PC-9 (cell line): ENCODE measurements around the gene KCNK17. TPM values are rescaled to one million over a fixed set of nuclear protein-coding genes. Genes with fewer than 3 reads are reported as not detected.

Experiments
- BruUV-seq: library from RNA; stranded (reverse); fragments of 400-500 nt; replicated peaks from 2 replicates; lab custom pipeline; 2021; lab: Mats Ljungman, UMichigan
- CTCF ChIA-PET: fragments of 300-600 bp; sonication (Branson Sonifier 250); formaldehyde crosslinking; loops from one replicate; lab custom pipeline; 2022; ENCODE audit warnings: antibody characterized with exemption; lab: Charles Lee
- POLR2A ChIA-PET: fragments of 300-600 bp; sonication (Branson Sonifier 250); formaldehyde crosslinking; loops from one replicate; lab custom pipeline; 2022; ENCODE audit warnings: antibody characterized with exemption; ENCODE audit not compliant: unreplicated experiment; lab: Charles Lee
- DNase-seq, 2 experiments: peaks; one replicate each; pipeline versions ENCODE4 v3.0.0 to v3.0.0-alpha.2; 2015 to 2022; ENCODE audit warnings: mixed read lengths in 1 of 2
- H2AFZ ChIP-seq: fragments of 200-600 bp; sonication (generic); 2 replicates; pipeline ENCODE4 v1.8.1; 2017; ENCODE audit warnings: antibody characterized with exemption
- H3F3A ChIP-seq: fragments of 200-600 bp; sonication (generic); 2 replicates; pipeline ENCODE4 v1.8.1; 2017; ENCODE audit warnings: antibody characterized with exemption, mild to moderate bottlenecking, low read depth; ENCODE audit not compliant: insufficient read depth
- H3K27ac ChIP-seq: fragments of 200-600 bp; sonication (generic); 2 replicates; pipeline ENCODE4 v1.6.1; 2016; ENCODE audit warnings: mixed run types
- H3K27me3 ChIP-seq: fragments of 200-600 bp; sonication (generic); 2 replicates; pipeline ENCODE4 v1.6.1; 2016; ENCODE audit warnings: low read depth, mixed run types; ENCODE audit not compliant: insufficient read depth
- H3K36me3 ChIP-seq: fragments of 200-600 bp; sonication (generic); 2 replicates; pipeline ENCODE4 v1.6.1; 2016; ENCODE audit warnings: low read depth, mixed run types
- H3K4me1 ChIP-seq: fragments of 200-600 bp; sonication (generic); replicated peaks from 2 replicates; pipeline ENCODE4 v1.6.1; 2016; ENCODE audit warnings: mixed run types; ENCODE audit not compliant: insufficient read depth
- H3K4me2 ChIP-seq: fragments of 200-600 bp; sonication (generic); 2 replicates; pipeline ENCODE4 v1.6.1; 2017; ENCODE audit warnings: mixed run types
- H3K4me3 ChIP-seq: fragments of 200-600 bp; sonication (generic); 2 replicates; pipeline ENCODE4 v1.6.1; 2016; ENCODE audit warnings: mixed run types
- H3K79me2 ChIP-seq: fragments of 200-600 bp; sonication (generic); 2 replicates; pipeline ENCODE4 v1.6.1; 2017; ENCODE audit warnings: low read depth, mixed run types
- H3K9me2 ChIP-seq: fragments of 200-600 bp; sonication (generic); 2 replicates; pipeline ENCODE4 v1.8.1; 2017; ENCODE audit warnings: mild to moderate bottlenecking; ENCODE audit not compliant: insufficient read depth
- H3K9me3 ChIP-seq: fragments of 200-600 bp; sonication (generic); 2 replicates; pipeline ENCODE4 v1.8.1; 2016; ENCODE audit warnings: low read depth; ENCODE audit not compliant: insufficient read depth
- H4K20me1 ChIP-seq: fragments of 200-600 bp; sonication (generic); 2 replicates; pipeline ENCODE4 v1.8.1; 2017; ENCODE audit not compliant: insufficient read depth
- EZH2 ChIP-seq: fragments of 200-600 bp; sonication (generic); IDR thresholded peaks from 2 replicates; pipeline ENCODE4 v1.8.0; 2017; ENCODE audit warnings: antibody characterized with exemption, low read depth
- intact Hi-C: fragments of 100-400 bp; cut with micrococcal nuclease; formaldehyde crosslinking; loops from one replicate; pipeline ENCODE4 v1.10.0; 2022; ENCODE audit not compliant: unreplicated experiment
- total RNA-seq: library from RNA; stranded (reverse); gene quantifications from 2 replicates; pipeline ENCODE4 v1.2.3, GENCODE V29; 2021
- TF ChIP-seq, protein P1 (sequence below): fragments of 200-600 bp; sonication (generic); conservative IDR thresholded peaks from 2 replicates; pipeline ENCODE4 v1.6.1; 2017; ENCODE audit warnings: mixed run types, antibody characterized with exemption, mild to moderate bottlenecking, moderate library complexity

Gene KCNK17
- total RNA-seq, 1 experiment from 2014 or later, result not detected

DNA sequence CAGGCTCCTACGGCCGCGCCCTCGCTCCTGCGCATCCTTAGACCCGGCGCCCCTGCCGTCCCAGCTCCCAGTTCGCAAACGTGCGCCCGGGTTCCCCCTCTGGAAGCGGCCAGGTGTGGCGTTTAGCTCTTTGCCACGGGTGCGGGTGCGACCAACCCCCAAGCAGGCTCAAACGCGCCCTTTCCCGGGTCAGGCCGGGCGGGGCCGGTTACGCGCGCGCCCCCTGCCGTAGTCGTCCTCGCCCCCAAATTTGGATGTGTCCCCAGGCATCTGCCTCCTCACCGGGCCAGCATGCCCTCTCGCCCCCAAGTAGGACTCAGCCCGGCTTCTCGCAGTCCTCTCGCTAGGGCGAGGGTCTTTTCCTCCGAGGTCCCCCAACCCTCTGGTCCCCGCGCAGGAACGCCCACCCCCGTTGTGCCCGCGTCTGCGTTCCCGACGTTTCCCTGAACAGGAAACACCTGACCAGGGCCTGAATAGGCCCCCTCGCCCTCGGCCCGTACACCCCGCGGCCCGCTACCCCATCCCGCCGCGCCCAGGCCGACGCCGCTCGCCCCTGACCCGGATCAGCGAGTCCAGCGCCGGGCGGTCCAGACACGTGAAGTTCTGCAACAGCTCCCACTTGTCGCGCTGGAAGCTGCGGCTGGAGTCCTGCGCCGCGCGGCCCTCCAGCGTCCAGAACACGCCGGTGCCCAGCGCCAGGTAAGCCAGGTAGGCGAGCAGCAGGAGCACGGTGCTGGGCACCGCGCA is 520 bp downstream of the KCNK17 start:
- intact Hi-C loops, result no loop called here
- no peaks in the 10 kb centered on the region for H3K4me1 ChIP-seq
- no peak for DNase-seq
- H3K27me3 ChIP-seq, result peaks cover 57% of the 10 kb centered on the region
- H3F3A ChIP-seq, result no peaks in the 10 kb centered on the region
- no peaks in the 10 kb centered on the region for H3K36me3 ChIP-seq
- ChIA-PET POLR2A (no interaction called here), CTCF (no interaction called here)
- no peak overlapping the region for H3K27ac ChIP-seq
- H3K4me3 ChIP-seq, result no peak overlapping the region
- no peaks in the 10 kb centered on the region for H3K9me3 ChIP-seq
- no peaks in the 10 kb centered on the region for H4K20me1 ChIP-seq
- no peaks in the 10 kb centered on the region for H3K79me2 ChIP-seq
- no peak overlapping the region for H2AFZ ChIP-seq
- TF ChIP-seq, protein P1, sequence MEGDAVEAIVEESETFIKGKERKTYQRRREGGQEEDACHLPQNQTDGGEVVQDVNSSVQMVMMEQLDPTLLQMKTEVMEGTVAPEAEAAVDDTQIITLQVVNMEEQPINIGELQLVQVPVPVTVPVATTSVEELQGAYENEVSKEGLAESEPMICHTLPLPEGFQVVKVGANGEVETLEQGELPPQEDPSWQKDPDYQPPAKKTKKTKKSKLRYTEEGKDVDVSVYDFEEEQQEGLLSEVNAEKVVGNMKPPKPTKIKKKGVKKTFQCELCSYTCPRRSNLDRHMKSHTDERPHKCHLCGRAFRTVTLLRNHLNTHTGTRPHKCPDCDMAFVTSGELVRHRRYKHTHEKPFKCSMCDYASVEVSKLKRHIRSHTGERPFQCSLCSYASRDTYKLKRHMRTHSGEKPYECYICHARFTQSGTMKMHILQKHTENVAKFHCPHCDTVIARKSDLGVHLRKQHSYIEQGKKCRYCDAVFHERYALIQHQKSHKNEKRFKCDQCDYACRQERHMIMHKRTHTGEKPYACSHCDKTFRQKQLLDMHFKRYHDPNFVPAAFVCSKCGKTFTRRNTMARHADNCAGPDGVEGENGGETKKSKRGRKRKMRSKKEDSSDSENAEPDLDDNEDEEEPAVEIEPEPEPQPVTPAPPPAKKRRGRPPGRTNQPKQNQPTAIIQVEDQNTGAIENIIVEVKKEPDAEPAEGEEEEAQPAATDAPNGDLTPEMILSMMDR, result no peak
- no peak for TF ChIP-seq EZH2
- BruUV-seq, result no TSS peak
- no peak overlapping the region for H3K4me2 ChIP-seq
- H3K9me2 ChIP-seq, result no peaks in the 10 kb centered on the region

DNA sequence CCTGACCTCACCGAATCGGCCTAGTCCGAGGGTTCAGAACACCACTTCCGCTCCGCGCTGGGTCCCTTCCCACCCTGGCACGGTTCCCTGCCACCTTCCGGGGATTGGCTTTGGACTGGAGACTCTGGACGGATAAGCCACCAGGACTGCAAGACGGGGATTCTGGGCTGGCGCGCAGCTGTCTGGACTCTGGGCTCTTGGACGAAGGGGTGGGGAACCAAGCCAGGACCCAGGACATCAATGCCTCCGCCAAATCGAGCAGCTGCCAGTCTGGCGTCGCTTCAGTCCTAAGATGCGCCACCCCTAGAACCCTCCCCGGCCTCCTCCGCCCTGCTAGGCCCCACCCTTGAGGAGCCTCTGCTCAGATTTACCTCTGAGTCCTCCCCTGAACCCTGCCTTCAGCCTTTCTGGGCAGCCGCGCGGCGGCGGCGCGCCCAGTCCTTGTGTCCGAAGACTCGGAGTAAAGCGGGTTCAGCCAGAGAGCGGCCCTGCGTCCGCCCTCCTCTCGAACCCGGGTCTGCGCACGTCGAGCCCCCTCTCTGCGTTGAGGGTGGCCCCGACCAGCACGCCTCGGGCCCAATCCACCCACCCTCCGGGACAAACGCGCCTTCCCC is 1.2 kb downstream of the KCNK17 start:
- CTCF ChIA-PET, result no interaction called here

DNA sequence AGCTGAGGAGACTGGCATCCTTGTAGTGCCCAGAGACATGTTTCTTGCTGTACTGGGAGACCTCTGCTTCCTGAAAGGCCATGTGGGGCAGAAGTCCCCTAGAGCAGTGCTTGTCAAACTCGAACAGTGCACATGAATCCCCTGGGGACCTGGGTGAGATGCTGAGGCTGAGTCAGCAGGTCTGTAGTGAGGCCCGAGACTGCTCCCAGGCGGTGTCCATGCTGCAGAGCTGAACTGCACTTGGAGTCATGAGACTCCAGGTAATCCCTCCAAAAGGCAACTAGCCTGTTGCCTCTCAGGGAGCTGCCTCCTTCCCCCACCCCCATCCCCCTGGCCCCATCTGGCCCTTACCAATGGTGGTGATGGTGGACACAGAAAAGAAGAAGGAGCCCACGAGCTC is 3.7 kb downstream of the KCNK17 start:
- Histone ChIP-seq H3K4me2 (no peak overlapping the region), H3K27me3 (peaks cover 26% of the 10 kb centered on the region), H3K79me2 (no peaks in the 10 kb centered on the region), H3K27ac (no peak overlapping the region), H3K4me1 (no peaks in the 10 kb centered on the region), H3K9me3 (no peaks in the 10 kb centered on the region), H3K36me3 (no peaks in the 10 kb centered on the region), H4K20me1 (no peaks in the 10 kb centered on the region), H3F3A (no peaks in the 10 kb centered on the region), H2AFZ (no peak overlapping the region), H3K9me2 (no peaks in the 10 kb centered on the region), H3K4me3 (no peak overlapping the region)
- no TSS peak for BruUV-seq
- ChIA-PET CTCF (interaction anchor here (0.6 to 0.7 kb wide), 2 partner anchors 54 to 438 kb away, joined by 4 to 12 read pairs; no protein-coding TSS in a partner anchor), POLR2A (no interaction called here)
- DNase-seq, result no peak
- intact Hi-C loops, result loop anchor here (2.0 kb wide), 1 partner anchor 338 kb away; no protein-coding TSS in a partner anchor
- TF ChIP-seq, protein P1, result no peak
- no peak for TF ChIP-seq EZH2

More for the DNA sequence above, 1.2 kb downstream of the KCNK17 start:
- DNase-seq, result no peak
- Histone ChIP-seq H3K9me3 (no peaks in the 10 kb centered on the region), H3K4me3 (no peak overlapping the region), H2AFZ (no peak overlapping the region), H4K20me1 (no peaks in the 10 kb centered on the region), H3K27ac (no peak overlapping the region), H3K4me2 (no peak overlapping the region), H3K9me2 (no peaks in the 10 kb centered on the region), H3K4me1 (no peaks in the 10 kb centered on the region), H3K79me2 (no peaks in the 10 kb centered on the region), H3F3A (no peaks in the 10 kb centered on the region), H3K36me3 (no peaks in the 10 kb centered on the region), H3K27me3 (peaks cover 51% of the 10 kb centered on the region)
- intact Hi-C loops, result no loop called here
- no TSS peak for BruUV-seq
- POLR2A ChIA-PET, result no interaction called here
- no peak for TF ChIP-seq EZH2
- TF ChIP-seq, protein P1, result no peak
